Stimulated activated CD4-positive, alpha-beta T cell treated with anti-CD3 and anti-CD28 coated beads, TNF-alpha, amount 100 ng/mL, for 24 hours (primary cell): ENCODE data around the gene RCAN2.

Experiments
- DNase-seq, 3 experiments: peaks; one replicate each; pipeline ENCODE4 v3.0.0-alpha.2; 2020; ENCODE audit warnings: low read depth in 3 of 3

The RCAN2 gene

DNA sequence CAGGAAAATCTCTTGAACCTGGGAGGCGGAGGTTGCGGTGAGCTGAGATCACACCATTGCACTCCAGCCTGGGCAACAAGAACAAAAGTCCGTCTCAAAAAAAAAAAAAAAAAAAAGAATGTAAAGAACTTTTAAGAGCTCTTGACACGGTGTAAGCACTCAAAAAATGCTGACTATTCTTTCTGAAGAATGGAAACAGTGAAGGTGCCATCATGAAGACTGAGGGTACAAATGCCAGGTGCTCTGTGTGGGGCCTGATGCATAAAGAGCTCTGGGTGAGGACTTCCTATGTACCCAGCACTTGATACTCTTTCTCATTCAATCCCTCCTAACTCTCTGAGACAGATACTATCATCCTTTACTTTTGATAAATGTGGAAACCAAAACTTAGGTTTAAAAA, 275.5 kb downstream of the RCAN2 start:
- no peak for DNase-seq

DNA sequence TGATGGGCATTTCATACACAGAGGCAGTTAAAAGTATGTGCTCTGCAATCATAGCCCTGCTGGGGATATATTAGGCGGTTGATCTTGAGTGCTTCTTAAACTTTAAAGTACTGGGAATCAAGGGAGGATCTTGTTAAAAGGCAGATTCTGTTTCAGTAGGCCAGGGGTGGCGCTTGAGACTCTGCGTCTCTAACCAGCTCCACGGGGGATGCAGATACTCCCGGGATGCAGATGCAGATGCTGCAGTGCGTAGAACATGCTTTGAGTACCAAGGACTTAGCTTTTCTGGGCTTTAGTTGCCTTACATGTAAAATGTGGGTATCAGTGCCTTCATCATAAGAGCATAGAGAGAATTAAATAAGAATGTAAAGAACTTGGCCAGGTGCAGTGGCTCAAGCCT, 276.0 kb downstream of the RCAN2 start:
- DNase-seq, result no peak

DNA sequence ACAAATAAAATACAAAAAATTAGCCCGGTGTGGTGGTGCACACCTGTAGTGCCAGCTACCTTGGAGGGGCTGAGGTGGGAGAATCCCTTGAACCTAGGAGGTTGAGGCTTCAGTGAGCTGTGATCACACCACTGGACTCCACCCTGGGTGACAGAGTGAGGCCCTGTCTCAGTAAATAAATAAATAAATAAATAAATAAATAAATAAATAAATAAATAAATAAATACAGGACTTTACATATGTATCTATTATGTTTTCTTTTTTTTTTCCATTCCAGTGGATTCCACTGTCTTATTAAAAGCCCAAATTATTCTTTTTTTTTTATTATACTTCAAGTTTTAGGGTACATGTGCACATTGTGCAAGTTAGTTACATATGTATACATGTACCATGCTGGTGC, 279.3 kb downstream of the RCAN2 start:
- DNase-seq, result no peak

DNA sequence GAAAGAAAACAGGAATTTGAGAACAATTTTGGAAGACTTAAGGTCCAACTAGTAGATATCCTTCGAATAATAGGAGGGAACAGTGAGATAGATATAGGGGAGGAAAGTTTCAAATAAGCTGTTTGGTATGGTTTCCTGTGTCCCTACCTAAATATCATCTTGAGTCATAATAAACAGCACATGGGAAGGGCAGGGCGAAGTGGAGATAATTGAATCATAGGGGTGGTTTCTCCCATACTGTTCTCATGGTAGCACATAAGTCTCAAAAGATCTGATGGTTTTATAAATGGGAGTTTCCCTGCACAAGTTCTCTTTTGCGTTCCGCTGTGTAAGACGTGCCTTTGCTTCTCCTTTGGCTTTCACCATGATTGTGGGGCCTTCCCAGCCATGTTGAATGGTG, 281.0 kb downstream of the RCAN2 start:
- no peak for DNase-seq

DNA sequence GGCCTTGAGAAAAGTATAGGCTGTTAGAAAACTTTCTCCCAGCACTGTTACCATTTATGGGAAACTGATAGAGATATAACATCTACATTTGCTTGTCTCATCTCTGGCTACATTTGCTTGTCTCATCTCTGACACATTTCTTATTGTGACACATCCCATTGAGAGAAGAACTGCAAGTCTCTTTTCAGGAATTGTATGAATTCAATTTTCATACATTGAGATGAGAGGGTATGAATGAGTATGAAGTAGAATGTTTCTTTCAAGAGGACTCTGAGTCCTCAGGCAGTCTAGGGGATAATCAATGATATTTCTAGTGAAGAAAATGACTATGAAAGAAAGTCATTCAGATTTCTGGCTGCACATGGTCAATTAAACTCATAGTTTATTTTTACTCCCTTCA, 282.9 kb downstream of the RCAN2 start:
- no peak for DNase-seq

DNA sequence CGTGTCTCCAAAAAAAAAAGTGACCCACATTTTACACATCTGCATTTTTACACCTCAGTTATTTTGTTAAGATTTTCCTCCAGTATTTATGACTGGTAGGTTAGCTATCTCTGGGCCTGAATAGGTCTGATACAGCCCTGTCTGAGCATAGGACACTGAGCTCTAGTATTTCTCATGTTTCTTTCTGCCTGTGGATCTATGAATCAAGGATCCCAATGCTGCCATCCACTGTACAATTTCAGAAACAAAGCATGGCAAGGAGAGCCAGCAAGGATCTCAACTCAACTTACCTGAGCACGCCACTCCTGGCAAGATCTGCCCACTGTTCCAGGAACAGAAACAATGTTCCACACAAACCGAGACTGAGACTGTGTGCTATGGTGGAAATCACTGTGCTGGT, 284.1 kb downstream of the RCAN2 start:
- no peak for DNase-seq

DNA sequence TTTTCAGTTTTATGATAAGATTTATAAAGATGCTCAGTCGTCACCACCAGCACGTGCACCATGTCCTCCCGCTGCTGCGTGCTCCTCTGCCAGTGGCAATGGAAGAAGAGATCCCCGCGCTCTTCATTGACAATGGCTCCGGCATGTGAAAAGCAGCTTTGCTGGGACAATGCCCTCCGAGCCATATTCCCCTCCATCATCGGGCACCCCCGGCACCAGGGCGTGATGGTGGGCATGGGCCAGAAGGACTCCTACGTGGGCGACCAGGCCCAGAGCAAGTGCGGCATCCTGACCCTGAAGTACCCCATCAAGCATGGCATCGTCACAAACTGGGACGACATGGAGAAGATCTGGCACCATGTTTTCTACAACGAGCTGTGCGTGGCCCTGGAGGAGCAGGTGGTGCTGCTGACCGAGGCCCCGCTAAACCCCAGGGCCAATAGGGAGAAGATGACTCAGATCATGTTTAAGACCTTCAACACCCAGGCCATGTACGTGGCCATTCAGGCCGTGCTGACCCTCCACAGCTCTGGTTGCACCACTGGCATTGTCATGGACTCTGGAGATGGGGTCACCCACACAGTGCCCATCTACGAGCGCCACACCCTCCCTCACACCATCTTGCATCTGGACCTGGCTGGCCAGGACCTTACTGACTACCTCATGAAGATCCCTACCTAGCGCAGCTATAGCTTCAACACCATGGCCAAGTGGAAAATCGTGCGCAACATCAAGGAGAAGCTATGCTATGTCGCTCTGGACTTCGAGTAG, 286.2 kb downstream of the RCAN2 start:
- no peak for DNase-seq

DNA sequence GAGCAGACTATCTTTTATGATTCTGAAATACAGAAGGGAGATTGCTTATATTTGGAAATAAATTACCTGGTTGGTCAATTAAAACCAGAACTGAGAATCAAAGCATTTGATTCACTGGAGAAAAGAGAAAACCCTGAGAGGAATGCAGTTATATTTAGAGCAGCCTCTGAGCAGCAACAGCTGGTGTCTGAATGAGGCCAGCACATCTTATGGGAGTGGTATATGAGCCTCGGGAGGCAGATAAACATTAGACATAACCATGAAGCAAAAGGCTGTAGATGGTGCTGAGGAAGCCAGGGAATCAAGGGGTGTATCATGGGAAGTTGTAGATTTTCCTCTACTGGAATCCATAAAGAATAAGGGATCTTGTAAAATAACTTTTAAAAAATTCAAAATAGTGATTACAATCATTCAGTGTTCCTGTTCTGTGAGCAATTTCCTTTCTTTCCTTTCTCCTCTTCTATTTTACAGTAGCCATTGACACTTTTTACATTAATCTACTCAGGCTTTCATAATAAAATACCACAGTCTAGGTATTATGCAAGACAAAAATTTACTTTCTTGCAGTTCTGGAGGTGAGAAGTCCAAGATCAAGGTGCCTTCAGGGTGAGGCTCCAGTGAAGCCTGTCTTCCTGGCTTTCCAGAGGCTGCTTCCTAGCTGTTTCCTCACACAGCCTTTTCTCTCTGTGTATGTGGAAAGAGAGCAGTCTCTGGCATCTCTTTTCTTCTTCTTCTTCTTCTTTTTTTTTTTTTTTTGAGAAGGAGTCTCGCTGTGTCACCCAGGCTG, 287.7 kb downstream of the RCAN2 start:
- no peak for DNase-seq

DNA sequence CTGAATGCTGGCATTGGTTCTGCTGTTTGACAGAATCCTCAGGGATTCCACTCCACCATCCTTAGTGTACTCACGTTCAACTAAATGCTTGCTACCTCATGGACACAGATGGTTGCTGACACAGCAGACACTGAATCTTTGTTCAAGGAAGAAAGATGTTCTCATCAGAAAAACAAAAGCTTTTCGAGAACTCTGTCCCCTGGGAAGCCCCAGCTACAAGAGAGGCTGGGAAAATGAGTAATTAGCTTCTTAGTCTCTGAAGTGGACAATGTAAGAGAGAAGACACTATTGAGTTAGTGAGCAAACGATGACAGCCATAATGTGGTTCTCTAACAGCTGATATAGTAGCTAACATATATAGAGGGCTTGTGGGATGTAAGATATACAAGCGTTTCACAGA, 289.5 kb downstream of the RCAN2 start:
- no peak for DNase-seq

DNA sequence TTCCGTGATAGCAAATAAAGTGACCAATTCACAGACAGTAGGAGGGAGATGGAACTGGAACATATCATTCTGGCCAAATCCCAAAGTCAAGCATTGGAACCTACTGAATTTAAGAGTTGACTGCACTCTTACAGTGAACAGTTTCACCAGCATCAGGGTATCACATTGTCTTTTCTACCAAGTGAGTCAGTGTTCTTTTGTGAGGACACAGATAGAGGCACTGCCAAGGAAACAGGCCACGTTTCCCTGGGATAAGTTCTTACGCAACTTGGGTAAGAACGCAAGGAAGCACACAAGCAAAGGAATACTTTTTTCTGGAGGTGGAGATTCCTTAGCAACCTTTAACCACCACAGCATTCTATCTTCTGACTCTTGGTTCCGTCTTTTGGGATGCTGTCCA, 291.9 kb downstream of the RCAN2 start:
- no peak for DNase-seq

DNA sequence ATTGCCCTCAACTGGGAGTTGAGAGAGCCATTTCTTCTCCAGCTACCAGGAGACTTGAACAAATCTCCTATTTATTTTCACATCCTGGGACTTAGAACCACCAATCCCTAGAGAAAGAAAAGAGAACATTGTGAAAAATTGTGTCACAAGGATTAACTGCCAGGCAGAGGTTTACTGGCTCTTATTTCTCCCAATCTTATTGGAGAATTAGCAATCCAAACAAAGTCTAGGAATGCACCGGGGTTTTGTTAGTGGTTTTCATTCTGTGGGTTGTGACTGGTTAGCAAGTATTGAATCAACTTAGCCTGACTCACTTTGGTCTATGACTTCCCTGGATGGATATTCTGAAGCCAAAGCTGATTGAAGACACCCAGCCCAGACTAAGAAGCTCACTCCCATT, 299.3 kb downstream of the RCAN2 start:
- no peak for DNase-seq

DNA sequence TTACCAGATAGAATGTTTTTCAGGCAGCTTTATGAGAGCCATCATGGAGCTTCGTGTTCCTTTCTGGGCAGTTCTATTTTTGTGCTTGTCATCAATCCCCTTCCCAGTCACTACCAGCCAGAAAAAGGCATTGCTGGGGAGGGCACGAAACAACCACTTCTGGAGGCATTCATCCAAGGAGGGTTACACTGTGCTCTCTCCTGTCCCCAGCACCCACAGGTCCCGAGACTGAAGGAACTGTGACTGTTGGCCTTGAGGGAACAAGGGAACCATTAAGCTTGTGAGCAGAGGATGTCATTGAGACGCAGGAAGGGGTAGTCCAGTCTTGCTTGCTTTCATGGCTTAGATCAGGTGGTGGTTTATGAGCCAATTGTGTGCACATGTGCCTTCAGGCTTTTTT, 300.4 kb downstream of the RCAN2 start:
- DNase-seq, result no peak

DNA sequence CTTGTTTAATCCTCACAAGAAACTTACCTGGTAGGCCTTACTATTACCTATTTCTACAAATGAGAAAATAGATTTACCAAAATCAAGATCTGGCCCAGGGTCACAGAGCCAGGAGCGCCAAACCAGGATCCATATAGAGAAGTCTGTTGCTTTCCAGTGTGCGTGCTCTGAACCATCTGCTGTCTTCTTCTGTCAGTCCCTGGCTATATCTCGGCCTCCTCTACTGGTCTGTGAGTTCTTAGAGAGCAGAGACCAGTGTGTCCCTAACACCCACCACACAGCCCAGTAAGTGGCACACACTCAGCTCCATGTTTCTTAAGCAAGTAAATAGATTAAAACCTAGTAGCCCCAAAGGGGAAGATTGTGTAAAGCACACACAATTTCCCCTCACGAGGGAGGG, 301.5 kb downstream of the RCAN2 start:
- no peak for DNase-seq

DNA sequence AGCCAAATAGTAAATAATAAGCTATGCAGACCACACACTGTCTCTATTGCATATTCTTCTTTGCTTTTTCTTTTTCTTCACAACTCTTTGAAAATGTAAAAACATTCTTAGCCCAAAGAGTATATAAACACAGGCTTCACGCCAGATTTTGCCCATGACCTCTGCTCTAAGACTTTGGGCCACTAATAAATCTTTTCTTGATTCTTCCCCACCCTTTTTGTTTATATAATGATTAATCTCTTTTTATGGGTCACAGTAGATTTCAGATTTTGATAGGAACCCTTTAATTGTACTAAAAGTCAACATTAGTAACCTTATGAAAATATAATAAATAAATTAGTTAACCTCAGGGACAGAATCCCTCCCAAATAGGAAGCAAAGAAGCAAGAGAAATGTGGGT, 304.7 kb downstream of the RCAN2 start:
- no peak for DNase-seq

DNA sequence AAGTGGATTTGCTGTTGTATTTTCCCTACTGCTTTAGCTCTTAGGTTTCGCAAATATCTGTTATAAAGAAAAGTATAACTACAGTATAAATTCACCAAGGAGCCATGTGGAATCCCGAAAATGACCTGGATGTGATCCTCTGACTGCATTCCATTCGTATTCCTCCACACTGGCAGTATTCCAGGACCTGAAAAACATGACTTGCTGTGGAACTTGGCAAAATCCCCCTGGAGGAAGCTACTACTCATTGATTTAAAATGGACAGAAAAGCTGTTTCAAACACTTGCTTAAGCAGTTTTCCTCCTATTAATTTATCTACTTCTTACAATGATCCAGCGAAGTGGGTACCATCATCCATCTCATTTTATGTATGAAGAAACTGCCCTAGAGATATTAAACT, 307.1 kb downstream of the RCAN2 start:
- no peak for DNase-seq

DNA sequence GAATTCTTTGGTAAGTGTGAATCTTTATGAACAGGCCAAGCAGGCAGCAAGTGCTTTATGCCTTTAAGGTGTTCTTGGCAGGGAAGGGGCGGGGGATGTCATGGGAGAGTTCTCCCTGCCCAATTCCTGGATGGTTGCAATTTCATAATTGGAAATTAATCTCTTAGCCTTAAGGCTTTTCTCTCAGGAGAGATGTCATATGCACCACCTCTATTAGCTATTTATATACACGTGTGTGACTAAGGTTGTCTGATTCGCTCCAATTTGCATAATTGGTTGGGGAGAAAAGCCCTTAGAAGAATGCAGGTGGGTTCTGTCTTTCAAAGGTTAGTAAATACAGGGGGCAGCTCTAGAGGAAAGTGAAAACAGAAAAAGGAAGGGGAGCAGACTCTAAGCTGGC, 315.3 kb downstream of the RCAN2 start:
- DNase-seq, result no peak

DNA sequence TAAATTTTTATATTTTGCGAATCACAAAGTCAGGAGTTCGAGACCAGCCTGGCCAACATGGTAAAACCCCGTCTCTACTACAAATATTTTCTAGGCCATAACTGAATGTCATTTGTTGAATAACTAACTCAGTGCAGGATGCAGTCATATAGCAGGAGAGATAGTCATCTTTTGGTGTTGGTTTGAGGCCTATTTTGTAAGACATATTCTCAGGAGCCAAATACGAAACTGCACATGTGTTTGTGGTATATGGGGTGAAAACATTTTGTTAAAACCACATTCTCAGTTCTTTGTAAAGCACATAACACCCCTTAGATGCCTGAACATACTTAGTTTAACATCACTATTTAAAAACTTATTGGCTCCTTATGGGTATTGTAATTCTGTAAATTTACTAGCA, 315.8 kb downstream of the RCAN2 start:
- DNase-seq, result no peak

DNA sequence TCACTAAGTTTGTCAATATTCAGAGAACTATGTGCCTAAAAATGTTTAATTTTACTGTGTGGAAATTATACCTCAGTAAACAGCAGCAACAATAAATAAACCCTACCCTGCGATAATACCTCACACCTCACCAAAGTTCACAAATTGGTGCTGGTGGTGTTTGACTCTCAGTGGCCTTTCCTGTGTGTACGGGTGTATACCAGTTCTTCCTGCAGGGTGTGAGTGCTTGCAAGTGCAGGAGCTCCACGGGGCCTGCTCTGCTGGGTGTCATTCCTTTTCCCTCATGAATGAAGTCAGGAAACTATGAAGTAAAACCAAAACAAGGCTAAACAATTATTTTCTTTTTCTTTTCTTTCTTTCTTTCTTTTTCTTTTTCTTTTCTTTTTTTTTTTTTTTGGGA, 316.3 kb downstream of the RCAN2 start:
- DNase-seq, result no peak

DNA sequence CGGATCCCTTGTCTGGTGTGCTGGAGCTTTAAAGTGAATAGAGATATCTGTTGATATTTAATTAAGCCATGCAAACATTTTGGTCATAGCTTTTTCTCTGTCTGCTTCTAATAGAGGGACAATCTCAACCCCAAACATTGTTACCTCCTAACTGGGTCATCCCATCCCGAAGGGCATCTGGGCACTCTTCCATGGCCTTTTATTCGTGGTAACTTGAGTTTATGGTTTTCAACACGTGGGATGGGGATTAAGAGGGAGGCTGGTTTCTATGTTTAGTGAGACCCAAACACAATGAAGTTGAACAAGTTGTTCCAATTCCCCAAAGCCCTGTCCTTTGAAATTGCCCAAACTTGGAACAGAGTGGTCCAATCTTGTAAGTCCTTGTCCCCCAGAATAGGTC, 319.1 kb downstream of the RCAN2 start:
- no peak for DNase-seq
